Liver (tissue), 9 donors: ENCODE data around the gene MAP2K3. TPM values are rescaled to one million over a fixed set of nuclear protein-coding genes. Genes with fewer than 3 reads are reported as not detected.
A peak's percentile ranks its signal among the peaks of the same experiment; 100 is the strongest.

Source experiments
- DNase-seq: peaks from one replicate; pipeline ENCODE4 v3.0.0-alpha.2; 2017; ENCODE audit warnings: low spot score
- H3K27ac ChIP-seq, 2 donors: one replicate each; pipeline ENCODE4 v1.7.0; 2013; ENCODE audit warnings: inconsistent platforms in 2 of 2, low read length in 2 of 2, control low read depth in 1 of 2, low read depth in 1 of 2, mild to moderate bottlenecking in 1 of 2
- H3K27me3 ChIP-seq, 4 donors: one replicate each; pipeline versions ENCODE4 v1.6.1 to v1.7.0; 2013; ENCODE audit warnings: low read length in 3 of 4, inconsistent platforms in 1 of 4, mild to moderate bottlenecking in 1 of 4, moderate library complexity in 1 of 4; ENCODE audit not compliant: control insufficient read depth in 4 of 4, insufficient read depth in 4 of 4
- H3K36me3 ChIP-seq, 4 donors: one replicate each; pipeline versions ENCODE4 v1.6.1 to v1.7.0; 2013; ENCODE audit warnings: low read length in 3 of 4, mild to moderate bottlenecking in 3 of 4, low read depth in 1 of 4, moderate library complexity in 1 of 4; ENCODE audit not compliant: control insufficient read depth in 4 of 4, insufficient read depth in 3 of 4
- H3K4me1 ChIP-seq, 4 donors: one replicate each; pipeline versions ENCODE4 v1.6.1 to v1.7.0; 2013; ENCODE audit warnings: low read length in 3 of 4, mild to moderate bottlenecking in 3 of 4, moderate library complexity in 1 of 4; ENCODE audit not compliant: control insufficient read depth in 4 of 4, insufficient read depth in 4 of 4
- H3K4me3 ChIP-seq, 3 donors: one replicate each; pipeline versions ENCODE4 v1.6.1 to v1.7.0; 2013; ENCODE audit warnings: low read length in 3 of 3, control low read depth in 1 of 3, low read depth in 1 of 3, mild to moderate bottlenecking in 1 of 3
- H3K9ac ChIP-seq, 2 donors: one replicate each; pipeline ENCODE4 v1.7.0; 2013; ENCODE audit warnings: low read length in 2 of 2, mild to moderate bottlenecking in 2 of 2, moderate library complexity in 2 of 2, control low read depth in 1 of 2, low read depth in 1 of 2
- H3K9me3 ChIP-seq, 4 donors: one replicate each; pipeline versions ENCODE4 v1.6.1 to v1.7.0; 2013; ENCODE audit warnings: low read length in 3 of 4; ENCODE audit not compliant: control insufficient read depth in 4 of 4
- ATF3 ChIP-seq: IDR thresholded peaks from 2 replicates; pipeline ENCODE4 v1.6.1; 2016; ENCODE audit warnings: antibody characterized with exemption
- EGR1 ChIP-seq, 2 donors: IDR thresholded peaks; 2 replicates each; pipeline ENCODE4 v1.6.1; 2016 to 2018; ENCODE audit warnings: antibody characterized with exemption in 2 of 2, low read depth in 2 of 2
- FOXA1 ChIP-seq: IDR thresholded peaks from 2 replicates; pipeline ENCODE4 v1.6.1; 2016; ENCODE audit warnings: antibody characterized with exemption
- FOXA2 ChIP-seq: IDR thresholded peaks from 2 replicates; pipeline ENCODE4 v1.6.1; 2016; ENCODE audit warnings: antibody characterized with exemption
- GABPA ChIP-seq, 2 donors: IDR thresholded peaks in 1 of 2; conservative IDR thresholded peaks in 1 of 2; 2 replicates each; pipeline ENCODE4 v1.6.1; 2016; ENCODE audit warnings: antibody characterized with exemption in 2 of 2, mild to moderate bottlenecking in 1 of 2, moderate library complexity in 1 of 2
- HNF4A ChIP-seq, 2 donors: conservative IDR thresholded peaks; 2 replicates each; pipeline ENCODE4 v1.6.1; 2016; ENCODE audit warnings: antibody characterized with exemption in 2 of 2, mild to moderate bottlenecking in 2 of 2
- JUND ChIP-seq, 2 donors: IDR thresholded peaks; 2 replicates each; pipeline ENCODE4 v1.6.1; 2016; ENCODE audit warnings: antibody characterized with exemption in 2 of 2
- NR2F2 ChIP-seq: IDR thresholded peaks from 2 replicates; pipeline ENCODE4 v1.6.1; 2016; ENCODE audit warnings: antibody characterized with exemption
- RAD21 ChIP-seq, 2 donors: IDR thresholded peaks; 2 replicates each; pipeline ENCODE4 v1.6.1; 2016; ENCODE audit warnings: antibody characterized with exemption in 2 of 2, mild to moderate bottlenecking in 2 of 2
- RXRA ChIP-seq, 2 donors: IDR thresholded peaks; 2 replicates each; pipeline ENCODE4 v1.6.1; 2017 to 2018; ENCODE audit warnings: antibody characterized with exemption in 2 of 2, mild to moderate bottlenecking in 1 of 2
- SP1 ChIP-seq: IDR thresholded peaks from 2 replicates; pipeline ENCODE4 v1.6.1; 2018; ENCODE audit warnings: antibody characterized with exemption, mild to moderate bottlenecking
- TAF1 ChIP-seq: conservative IDR thresholded peaks from 2 replicates; pipeline ENCODE4 v1.6.1; 2016; ENCODE audit warnings: antibody characterized with exemption, mild to moderate bottlenecking
- YY1 ChIP-seq: IDR thresholded peaks from 2 replicates; pipeline ENCODE4 v1.6.1; 2016; ENCODE audit warnings: antibody characterized with exemption, mild to moderate bottlenecking
- WGBS: extraction: QIAGEN DNeasy Blood & Tissue Kit; methylation state at CpG from one replicate; pipeline ENCODE4 v1.1.7; 2013; 5-methylcytosine and 5-hydroxymethylcytosine counted together
- polyA plus RNA-seq, 2 donors: library from polyadenylated mRNA; stranded (reverse) in 1 of 2; unstranded in 1 of 2; fragments of 200-250 nt in 1 of 2; fragments of >200 nt in 1 of 2; fragmentation: Nextera tagmentation in 1 of 2; extraction: Ambion mirVana in 1 of 2; gene quantifications; one replicate each; pipeline versions ENCODE4 v1.2.1 to v1.2.3, GENCODE V29; 2013 to 2015
- total RNA-seq, 2 donors: library from RNA; depleted of rRNA; stranded (reverse); fragments of >200 nt; gene quantifications; one replicate each; pipeline ENCODE4 v1.2.3, GENCODE V29; 2014
- TF ChIP-seq, protein P1 (sequence below): IDR thresholded peaks from 2 replicates; pipeline ENCODE4 v1.6.1; 2016; ENCODE audit warnings: antibody characterized with exemption
- TF ChIP-seq, protein P2 (sequence below): fragments of 150-350 bp; IDR thresholded peaks from 2 replicates; pipeline ENCODE4 v1.5.1; 2017; ENCODE audit warnings: improper control_type of control experiment, low read depth, low read length; ENCODE audit not compliant: missing input control
- TF ChIP-seq, protein P3 (sequence below): IDR thresholded peaks from 2 replicates; pipeline ENCODE4 v1.6.1; 2016; ENCODE audit warnings: antibody characterized with exemption, mild to moderate bottlenecking
- TF ChIP-seq, protein P4 (sequence below): IDR thresholded peaks from 2 replicates; pipeline ENCODE4 v1.6.1; 2016; ENCODE audit warnings: antibody characterized with exemption
- donor health status: healthy.
- donor health status: healthy.
- donor health status: healthy.
- donor health status: healthy.
- donor health status: healthy.

MAP2K3 gene
- total and polyA plus RNA-seq, 4 donors = 21.6 to 88.4 (median 30.5) TPM

DNA sequence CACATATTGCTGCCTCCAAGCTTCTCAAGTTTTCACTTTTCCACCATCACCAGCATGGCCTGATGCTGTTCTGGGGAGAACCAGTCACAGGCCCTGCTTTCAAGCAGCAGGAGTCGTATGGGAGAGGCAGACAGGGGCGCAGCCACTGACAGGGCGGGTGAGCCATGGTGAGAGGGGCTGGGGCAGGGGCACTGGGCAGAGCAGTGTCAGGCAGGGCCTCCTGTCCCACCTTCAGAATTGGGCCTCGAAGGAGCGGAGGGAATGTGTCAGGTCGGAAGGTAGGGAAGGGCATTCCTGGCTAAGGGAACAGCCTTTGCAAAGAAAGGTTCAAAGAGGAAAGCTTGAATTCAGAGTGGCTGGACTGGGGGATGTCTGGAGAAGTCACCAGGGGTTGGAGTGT is 4.9 kb upstream of the MAP2K3 start:
- Histone ChIP-seq H3K36me3 (no peaks in the 10 kb centered on the region), H3K27ac (no peak overlapping the region), H3K4me3 (no peak overlapping the region), H3K4me1 (peaks cover 7 to 25% (median 15%) of the 10 kb centered on the region in 4 donors), H3K27me3 (no peaks in the 10 kb centered on the region), H3K9me3 (no peaks in the 10 kb centered on the region), H3K9ac (no peak overlapping the region)
- DNase-seq = no peak
- TF ChIP-seq, protein P1, sequence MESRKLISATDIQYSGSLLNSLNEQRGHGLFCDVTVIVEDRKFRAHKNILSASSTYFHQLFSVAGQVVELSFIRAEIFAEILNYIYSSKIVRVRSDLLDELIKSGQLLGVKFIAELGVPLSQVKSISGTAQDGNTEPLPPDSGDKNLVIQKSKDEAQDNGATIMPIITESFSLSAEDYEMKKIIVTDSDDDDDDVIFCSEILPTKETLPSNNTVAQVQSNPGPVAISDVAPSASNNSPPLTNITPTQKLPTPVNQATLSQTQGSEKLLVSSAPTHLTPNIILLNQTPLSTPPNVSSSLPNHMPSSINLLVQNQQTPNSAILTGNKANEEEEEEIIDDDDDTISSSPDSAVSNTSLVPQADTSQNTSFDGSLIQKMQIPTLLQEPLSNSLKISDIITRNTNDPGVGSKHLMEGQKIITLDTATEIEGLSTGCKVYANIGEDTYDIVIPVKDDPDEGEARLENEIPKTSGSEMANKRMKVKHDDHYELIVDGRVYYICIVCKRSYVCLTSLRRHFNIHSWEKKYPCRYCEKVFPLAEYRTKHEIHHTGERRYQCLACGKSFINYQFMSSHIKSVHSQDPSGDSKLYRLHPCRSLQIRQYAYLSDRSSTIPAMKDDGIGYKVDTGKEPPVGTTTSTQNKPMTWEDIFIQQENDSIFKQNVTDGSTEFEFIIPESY = no peak
- TF ChIP-seq YY1 = no peak
- WGBS = 75% methylated on average over 6 of the region's 6 CpGs

DNA sequence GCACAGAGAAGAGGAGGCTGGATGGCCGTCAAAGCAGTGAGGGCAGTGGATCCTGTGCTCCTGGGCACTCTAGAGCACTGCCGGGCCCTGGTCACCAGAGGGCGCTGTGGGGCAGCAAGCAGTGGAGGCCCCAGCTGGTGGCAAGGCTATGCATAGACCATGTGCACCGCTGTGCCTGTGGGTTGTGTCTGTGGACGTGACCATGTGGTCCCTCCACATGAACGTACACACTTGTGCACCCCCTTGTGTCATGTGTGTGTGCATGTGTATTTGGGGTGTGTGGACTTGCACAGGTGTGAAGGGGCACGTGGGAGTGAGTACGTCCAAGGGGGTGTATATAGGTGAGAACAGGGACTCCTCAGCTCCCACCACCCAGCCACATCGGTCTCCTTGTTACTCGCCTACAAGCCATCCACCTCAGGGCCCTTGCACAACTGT is 4.4 kb upstream of the MAP2K3 start:
- WGBS = 25% methylated on average over 10 of the region's 10 CpGs
- peak; percentile 96 for DNase-seq
- H3K27me3 ChIP-seq = no peaks in the 10 kb centered on the region
- H3K36me3 ChIP-seq = no peaks in the 10 kb centered on the region
- H3K4me1 ChIP-seq = peaks cover 6 to 23% (median 14%) of the 10 kb centered on the region in 4 donors
- TF ChIP-seq, protein P2, sequence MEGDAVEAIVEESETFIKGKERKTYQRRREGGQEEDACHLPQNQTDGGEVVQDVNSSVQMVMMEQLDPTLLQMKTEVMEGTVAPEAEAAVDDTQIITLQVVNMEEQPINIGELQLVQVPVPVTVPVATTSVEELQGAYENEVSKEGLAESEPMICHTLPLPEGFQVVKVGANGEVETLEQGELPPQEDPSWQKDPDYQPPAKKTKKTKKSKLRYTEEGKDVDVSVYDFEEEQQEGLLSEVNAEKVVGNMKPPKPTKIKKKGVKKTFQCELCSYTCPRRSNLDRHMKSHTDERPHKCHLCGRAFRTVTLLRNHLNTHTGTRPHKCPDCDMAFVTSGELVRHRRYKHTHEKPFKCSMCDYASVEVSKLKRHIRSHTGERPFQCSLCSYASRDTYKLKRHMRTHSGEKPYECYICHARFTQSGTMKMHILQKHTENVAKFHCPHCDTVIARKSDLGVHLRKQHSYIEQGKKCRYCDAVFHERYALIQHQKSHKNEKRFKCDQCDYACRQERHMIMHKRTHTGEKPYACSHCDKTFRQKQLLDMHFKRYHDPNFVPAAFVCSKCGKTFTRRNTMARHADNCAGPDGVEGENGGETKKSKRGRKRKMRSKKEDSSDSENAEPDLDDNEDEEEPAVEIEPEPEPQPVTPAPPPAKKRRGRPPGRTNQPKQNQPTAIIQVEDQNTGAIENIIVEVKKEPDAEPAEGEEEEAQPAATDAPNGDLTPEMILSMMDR = peak; percentile 98
- no peak for TF ChIP-seq FOXA2
- TF ChIP-seq, protein P3, sequence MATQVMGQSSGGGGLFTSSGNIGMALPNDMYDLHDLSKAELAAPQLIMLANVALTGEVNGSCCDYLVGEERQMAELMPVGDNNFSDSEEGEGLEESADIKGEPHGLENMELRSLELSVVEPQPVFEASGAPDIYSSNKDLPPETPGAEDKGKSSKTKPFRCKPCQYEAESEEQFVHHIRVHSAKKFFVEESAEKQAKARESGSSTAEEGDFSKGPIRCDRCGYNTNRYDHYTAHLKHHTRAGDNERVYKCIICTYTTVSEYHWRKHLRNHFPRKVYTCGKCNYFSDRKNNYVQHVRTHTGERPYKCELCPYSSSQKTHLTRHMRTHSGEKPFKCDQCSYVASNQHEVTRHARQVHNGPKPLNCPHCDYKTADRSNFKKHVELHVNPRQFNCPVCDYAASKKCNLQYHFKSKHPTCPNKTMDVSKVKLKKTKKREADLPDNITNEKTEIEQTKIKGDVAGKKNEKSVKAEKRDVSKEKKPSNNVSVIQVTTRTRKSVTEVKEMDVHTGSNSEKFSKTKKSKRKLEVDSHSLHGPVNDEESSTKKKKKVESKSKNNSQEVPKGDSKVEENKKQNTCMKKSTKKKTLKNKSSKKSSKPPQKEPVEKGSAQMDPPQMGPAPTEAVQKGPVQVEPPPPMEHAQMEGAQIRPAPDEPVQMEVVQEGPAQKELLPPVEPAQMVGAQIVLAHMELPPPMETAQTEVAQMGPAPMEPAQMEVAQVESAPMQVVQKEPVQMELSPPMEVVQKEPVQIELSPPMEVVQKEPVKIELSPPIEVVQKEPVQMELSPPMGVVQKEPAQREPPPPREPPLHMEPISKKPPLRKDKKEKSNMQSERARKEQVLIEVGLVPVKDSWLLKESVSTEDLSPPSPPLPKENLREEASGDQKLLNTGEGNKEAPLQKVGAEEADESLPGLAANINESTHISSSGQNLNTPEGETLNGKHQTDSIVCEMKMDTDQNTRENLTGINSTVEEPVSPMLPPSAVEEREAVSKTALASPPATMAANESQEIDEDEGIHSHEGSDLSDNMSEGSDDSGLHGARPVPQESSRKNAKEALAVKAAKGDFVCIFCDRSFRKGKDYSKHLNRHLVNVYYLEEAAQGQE = no peak
- no peak for TF ChIP-seq YY1
- TF ChIP-seq ATF3 = no peak
- TF ChIP-seq GABPA (IDR thresholded peaks at IDR 0.05 in 1 of 2, conservative IDR thresholded peaks at IDR 0.05 in 1 of 2) = no peak
- TF ChIP-seq EGR1 (IDR thresholded peaks at IDR 0.05; ENCODE audit: low read depth in 2 of 2) = no peak
- TF ChIP-seq, protein P1 = no peak
- no peak for TF ChIP-seq JUND (IDR thresholded peaks at IDR 0.05)
- no peak for TF ChIP-seq FOXA1
- TF ChIP-seq HNF4A (conservative IDR thresholded peaks at IDR 0.05) = no peak
- TF ChIP-seq NR2F2 = no peak
- no peak for TF ChIP-seq SP1
- TF ChIP-seq, protein P4, sequence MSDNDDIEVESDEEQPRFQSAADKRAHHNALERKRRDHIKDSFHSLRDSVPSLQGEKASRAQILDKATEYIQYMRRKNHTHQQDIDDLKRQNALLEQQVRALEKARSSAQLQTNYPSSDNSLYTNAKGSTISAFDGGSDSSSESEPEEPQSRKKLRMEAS = no peak
- TF ChIP-seq RXRA (IDR thresholded peaks at IDR 0.05) = no peak
- peak; percentile 94 to 99 for TF ChIP-seq RAD21 (IDR thresholded peaks at IDR 0.05)
- TF ChIP-seq TAF1 = no peak
- no peaks in the 10 kb centered on the region for H3K9me3 ChIP-seq
- no peak overlapping the region for H3K27ac ChIP-seq
- no peak overlapping the region for H3K4me3 ChIP-seq
- H3K9ac ChIP-seq = no peak overlapping the region
